Astrocyte of the spinal cord (primary cell): Measurements from ENCODE around the gene ARCN1.

Experiments used
- DNase-seq: peaks from one replicate; pipeline ENCODE4 v3.0.0; 2011; ENCODE audit warnings: low read depth, low spot score
- H3K4me3 ChIP-seq: 2 replicates; pipeline ENCODE4 v1.5.1; 2011; ENCODE audit warnings: low read depth, mild to moderate bottlenecking, low read length, moderate library complexity
- in situ Hi-C: cut with HindIII; loops from 2 replicates; pipeline ENCODE4 v1.10.0; 2017; ENCODE audit warnings: low sequenced_read_pairs
- TF ChIP-seq, protein P1 (sequence below): IDR thresholded peaks from 2 replicates; pipeline ENCODE4 v1.5.1; 2012; ENCODE audit warnings: low read depth, mild to moderate bottlenecking, low read length, inconsistent platforms

Gene ARCN1

DNA sequence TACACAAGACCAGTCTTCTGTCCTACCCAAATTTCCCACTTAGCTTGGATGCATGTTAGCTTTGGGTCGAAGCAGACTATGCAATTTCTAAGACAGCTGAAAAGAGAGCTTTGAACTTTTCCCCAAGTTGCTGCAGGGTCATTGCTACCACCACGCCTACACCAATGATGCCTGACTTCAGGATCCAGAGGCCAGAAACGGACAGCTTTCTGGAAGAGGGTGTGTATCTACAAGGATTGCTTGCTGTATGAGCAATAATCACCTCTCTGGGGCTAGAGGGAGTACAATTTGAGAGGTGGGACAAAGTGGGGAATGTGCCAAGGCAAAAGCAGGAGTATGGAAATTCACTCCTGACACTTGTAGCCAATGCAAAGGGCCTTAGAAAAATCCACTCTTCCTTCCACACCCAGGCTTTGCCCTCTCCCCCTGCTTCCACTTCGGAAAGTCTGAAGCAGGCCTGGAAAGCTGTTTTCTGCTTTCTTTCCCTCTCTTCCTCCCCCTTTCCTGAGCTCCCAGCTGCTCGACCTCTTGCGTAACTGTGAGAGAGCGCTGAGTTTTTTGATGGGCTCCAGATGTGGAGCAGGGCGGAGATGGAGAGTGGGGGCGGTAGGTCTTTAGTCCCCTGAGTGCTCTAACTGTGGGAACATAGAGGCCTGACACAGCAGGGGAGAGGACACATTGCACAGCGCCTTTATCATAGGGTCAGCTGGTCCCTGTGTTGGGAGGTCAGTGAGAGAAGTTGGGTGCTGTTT is 33.1 kb downstream of the ARCN1 start:
- H3K4me3 ChIP-seq, result no peak overlapping the region
- TF ChIP-seq, protein P1, sequence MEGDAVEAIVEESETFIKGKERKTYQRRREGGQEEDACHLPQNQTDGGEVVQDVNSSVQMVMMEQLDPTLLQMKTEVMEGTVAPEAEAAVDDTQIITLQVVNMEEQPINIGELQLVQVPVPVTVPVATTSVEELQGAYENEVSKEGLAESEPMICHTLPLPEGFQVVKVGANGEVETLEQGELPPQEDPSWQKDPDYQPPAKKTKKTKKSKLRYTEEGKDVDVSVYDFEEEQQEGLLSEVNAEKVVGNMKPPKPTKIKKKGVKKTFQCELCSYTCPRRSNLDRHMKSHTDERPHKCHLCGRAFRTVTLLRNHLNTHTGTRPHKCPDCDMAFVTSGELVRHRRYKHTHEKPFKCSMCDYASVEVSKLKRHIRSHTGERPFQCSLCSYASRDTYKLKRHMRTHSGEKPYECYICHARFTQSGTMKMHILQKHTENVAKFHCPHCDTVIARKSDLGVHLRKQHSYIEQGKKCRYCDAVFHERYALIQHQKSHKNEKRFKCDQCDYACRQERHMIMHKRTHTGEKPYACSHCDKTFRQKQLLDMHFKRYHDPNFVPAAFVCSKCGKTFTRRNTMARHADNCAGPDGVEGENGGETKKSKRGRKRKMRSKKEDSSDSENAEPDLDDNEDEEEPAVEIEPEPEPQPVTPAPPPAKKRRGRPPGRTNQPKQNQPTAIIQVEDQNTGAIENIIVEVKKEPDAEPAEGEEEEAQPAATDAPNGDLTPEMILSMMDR, result no peak
- in situ Hi-C loops, result no loop called here
- peak; percentile 82 for DNase-seq

DNA sequence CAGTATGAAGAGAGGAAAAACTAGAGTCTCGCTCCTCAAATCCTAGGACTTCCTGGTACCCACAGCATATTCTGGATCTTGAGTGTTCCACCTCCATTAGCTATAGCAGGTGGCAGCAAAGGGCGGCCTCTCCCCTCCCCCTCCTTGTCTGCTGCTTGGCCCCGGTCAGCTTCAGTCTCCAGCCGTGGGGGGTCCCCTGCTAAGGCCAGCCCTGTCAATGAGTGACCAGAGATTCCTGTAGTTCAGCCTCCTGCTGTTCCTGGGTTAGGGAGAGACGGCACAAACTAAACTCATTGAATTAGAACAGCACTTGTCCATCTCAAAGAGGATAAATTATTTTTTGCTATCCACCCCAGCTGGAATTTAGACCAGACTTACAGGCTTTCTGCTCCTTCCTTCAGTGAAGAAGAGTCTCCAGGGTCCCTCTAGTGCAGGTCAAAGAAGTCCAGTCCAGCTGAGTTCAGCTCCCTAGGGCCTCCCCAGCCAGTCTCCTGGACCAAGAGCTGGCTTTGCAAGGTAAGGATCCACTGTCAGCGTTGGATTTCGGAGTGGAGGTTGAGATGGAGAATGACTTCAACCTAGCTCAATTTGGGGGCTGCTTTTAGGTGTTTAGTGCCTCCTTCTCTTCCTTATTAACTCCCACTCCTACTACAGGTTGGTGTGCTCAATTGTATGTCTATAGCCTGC is 34.1 kb downstream of the ARCN1 start:
- no peak for DNase-seq
- in situ Hi-C loops, result no loop called here
- TF ChIP-seq, protein P1, result no peak
- H3K4me3 ChIP-seq, result no peak overlapping the region

DNA sequence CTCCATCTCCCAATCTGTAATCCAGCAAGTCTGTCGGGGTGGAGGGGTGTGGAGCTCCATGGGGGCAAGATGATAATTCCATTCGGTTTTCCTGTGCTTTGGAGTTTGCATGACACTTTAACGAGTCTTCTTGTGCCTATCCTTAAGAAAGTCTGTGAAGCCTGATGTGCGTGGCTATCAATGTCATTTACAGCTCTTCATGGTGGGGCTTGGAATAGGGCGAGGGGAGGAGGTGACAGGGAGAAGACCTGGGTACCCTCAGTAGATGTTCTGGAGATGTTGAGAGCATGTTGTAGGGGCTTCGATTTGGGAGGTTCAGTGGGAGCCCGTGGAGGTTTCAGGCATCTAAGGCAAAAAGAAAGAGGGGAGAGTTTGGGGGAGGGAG is 34.6 kb downstream of the ARCN1 start:
- H3K4me3 ChIP-seq, result no peak overlapping the region
- no peak for DNase-seq
- TF ChIP-seq, protein P1, result no peak
- in situ Hi-C loops, result no loop called here

DNA sequence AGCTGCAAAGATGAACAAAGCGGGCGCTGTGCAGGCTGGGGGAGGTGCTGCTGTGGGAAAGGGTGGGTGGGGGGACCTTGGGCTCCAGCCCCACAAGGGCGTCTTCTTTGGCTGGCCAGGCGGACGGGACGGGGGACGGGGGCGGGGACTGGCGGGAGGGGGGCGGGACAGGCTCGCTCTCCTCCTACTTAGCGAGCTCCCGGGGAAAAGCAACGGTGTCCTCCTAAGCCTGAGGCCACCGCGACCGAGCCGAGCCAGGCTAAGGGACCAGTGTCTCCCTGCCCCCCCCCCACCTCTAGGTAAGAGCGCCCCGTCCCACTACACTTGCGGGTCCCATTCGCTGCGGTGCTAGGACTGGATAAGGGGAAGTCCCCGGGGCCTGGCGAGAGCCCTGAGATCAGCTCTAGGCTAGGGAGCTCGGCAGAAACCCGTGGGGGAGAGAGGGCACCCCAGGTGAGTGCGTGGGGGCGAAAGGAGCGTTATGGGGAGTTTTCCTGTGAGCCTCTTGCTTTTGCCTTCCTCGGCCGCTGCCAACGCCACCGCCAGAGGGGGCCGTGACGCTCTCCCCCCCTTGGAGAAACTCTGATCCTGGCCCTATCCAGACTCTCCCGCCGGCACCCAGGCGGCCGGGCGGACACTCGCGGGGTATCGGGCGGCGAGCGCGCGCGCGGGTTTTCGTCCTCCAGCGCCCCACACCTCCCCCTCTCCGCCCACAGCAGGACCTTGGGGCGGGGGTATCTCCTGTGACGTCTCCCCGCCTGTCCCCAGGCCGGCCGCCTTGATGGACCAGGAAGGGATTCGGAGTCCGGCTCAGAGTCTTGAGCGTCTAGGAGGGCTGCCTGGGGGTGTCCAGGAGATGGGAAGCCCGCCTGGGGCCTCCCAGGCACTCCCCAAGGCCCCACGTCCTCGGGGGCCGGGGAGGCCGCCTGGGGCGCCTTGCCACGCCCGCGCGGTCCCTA is 35.5 kb downstream of the ARCN1 start, which contains the start of gene PHLDB1:
PHLDB1 (plus strand) TSS at position 215 of the 959 bp plus-strand sequence. CDS start 6,222 bp downstream, outside the sequence.
- TF ChIP-seq, protein P1, result peak; percentile 68
- peak; percentile 70 for DNase-seq
- H3K4me3 ChIP-seq, result peak within 1 kb of the TSS; percentile 77
- in situ Hi-C loops, result no loop called here

DNA sequence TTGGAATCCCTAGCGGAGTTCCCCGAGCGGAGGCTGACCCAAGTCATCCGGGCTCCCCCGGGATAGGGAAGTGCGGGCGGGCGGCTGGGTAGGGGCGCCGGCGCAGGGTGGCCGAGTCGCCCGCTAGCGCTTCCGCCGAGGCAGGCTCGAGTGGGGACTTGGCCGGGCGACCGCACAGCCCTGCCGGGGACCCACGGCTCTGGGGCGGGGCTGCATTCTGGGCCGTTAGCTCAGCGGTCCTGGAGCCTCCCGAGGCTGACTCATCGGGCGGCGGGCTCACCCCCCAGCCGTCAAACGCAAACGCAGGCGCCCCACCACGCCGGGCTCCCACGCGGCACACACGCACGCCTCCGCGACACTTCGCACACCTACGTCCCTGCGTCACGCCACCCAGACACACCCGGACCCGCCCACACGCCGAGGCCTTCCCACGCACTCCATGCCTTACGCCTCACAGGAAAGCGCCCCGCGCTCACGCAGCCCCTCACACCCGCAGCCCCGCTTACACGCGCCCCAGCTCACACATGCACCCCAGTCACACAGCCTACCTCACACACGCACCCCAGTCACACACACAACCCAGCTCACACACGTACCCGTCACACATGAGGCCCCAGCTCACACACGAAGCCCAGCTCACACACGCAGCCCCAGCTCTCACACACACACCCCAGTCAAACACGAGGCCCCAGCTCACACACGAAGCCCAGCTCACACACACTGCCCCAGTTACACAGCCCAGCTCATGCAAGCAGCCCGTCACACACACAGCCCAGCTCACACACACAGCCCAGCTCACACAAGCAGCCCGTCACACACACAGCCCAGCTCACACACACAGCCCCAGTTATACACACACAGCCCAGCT is 36.4 kb downstream of the ARCN1 start:
- DNase-seq, result peak; percentile 84
- TF ChIP-seq, protein P1, result no peak
- peak overlapping the region; percentile 77 for H3K4me3 ChIP-seq
- in situ Hi-C loops, result no loop called here
